Breast epithelium (tissue), 3 donors: ENCODE results near the gene EPO.
"Not testable (repeated sequence)": the region's sequence is repeated elsewhere in the genome, so short reads cannot be mapped to it uniquely, and the experiment has no call there.

ENCODE experiments used
- CTCF ChIP-seq, 3 donors: fragments of 450-650 bp; IDR thresholded peaks; one replicate each; pipeline ENCODE4 v1.5.1; 2016 to 2017; ENCODE audit warnings: antibody characterized with exemption in 3 of 3, mild to moderate bottlenecking in 3 of 3, moderate library complexity in 3 of 3
- POLR2A ChIP-seq: fragments of 450-650 bp; IDR thresholded peaks from one replicate; pipeline ENCODE4 v1.6.1; 2016; ENCODE audit warnings: antibody characterized with exemption, mild to moderate bottlenecking, moderate library complexity
- POLR2AphosphoS5 ChIP-seq, 3 donors: sonication (generic); formaldehyde crosslinking; IDR thresholded peaks; one replicate each; pipeline ENCODE4 v1.6.1; 2017; ENCODE audit warnings: antibody characterized with exemption in 3 of 3

DNA sequence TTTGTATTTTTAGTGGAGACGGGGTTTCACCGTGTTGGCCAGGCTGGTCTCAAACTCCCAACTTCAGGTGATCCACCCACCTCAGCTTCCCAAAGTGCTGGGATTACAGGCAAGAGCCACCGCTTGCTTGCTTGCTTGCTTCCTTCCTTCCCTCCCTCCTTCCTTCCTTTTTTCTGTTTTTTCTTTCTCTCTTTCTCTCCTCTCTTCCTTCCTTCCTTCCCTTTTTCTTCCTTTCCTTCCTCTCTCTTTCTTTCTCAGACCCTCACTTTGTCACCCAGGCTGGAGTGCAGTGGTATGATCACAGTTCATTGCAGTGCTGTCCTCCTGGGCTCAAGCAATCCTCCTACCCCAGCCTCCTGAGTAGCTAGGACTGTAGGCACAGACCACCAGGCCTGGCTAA, 19.2 kb upstream of the EPO start:
- TF ChIP-seq CTCF (IDR thresholded peaks at IDR 0.05); POLR2AphosphoS5 (IDR thresholded peaks at IDR 0.05); POLR2A: not testable (repeated sequence)
